Transverse colon (tissue), 4 donors: ENCODE measurements around the gene OXNAD1. TPM values are rescaled to one million over a fixed set of nuclear protein-coding genes. Genes with fewer than 3 reads are reported as not detected.

ENCODE experiments used
- DNase-seq: peaks from one replicate; pipeline ENCODE4 v3.0.0-alpha.2; 2019
- H3K27ac ChIP-seq, 4 donors: fragments of 200-600 bp; sonication (generic); 2 replicates each; pipeline ENCODE4 v1.5.1; 2016 to 2018; ENCODE audit warnings: inconsistent platforms in 4 of 4
- H3K27me3 ChIP-seq: fragments of 200-600 bp; sonication (generic); 2 replicates; pipeline ENCODE4 v1.5.1; 2017; ENCODE audit warnings: inconsistent platforms
- H3K36me3 ChIP-seq, 4 donors: fragments of 200-600 bp; sonication (generic); 2 replicates each; pipeline ENCODE4 v1.5.1; 2017 to 2019; ENCODE audit warnings: inconsistent platforms in 4 of 4
- H3K4me1 ChIP-seq, 4 donors: fragments of 200-600 bp; sonication (generic); 2 replicates each; pipeline ENCODE4 v1.5.1; 2017 to 2020; ENCODE audit warnings: inconsistent platforms in 4 of 4
- H3K4me3 ChIP-seq, 4 donors: fragments of 200-600 bp; sonication (generic); 1 replicate in 1 of 4; 2 replicates in 3 of 4; pipeline versions ENCODE4 v1.5.1 to v1.6.1; 2017 to 2019; ENCODE audit warnings: inconsistent platforms in 4 of 4
- H3K9me3 ChIP-seq, 2 donors: fragments of 200-600 bp; sonication (generic); 2 replicates each; pipeline ENCODE4 v1.5.1; 2017 to 2019; ENCODE audit warnings: inconsistent platforms in 2 of 2
- CTCF ChIP-seq, 5 experiments: fragments of 200-600 bp in 3 of 5; fragments of 450-650 bp in 2 of 5; sonication (generic) in 3 of 5; IDR thresholded peaks; 1 replicate in 2 of 5; 2 replicates in 3 of 5; pipeline ENCODE4 v1.5.1; 2016 to 2017; ENCODE audit warnings: antibody characterized with exemption in 5 of 5, inconsistent platforms in 3 of 5, mild to moderate bottlenecking in 2 of 5, moderate library complexity in 1 of 5
- EP300 ChIP-seq: sonication (generic); formaldehyde crosslinking; IDR thresholded peaks from one replicate; pipeline ENCODE4 v1.6.1; 2017; ENCODE audit warnings: antibody characterized with exemption, low read depth
- POLR2A ChIP-seq: fragments of 450-650 bp; IDR thresholded peaks from one replicate; pipeline ENCODE4 v1.6.1; 2016; ENCODE audit warnings: antibody characterized with exemption, mild to moderate bottlenecking, moderate library complexity
- POLR2AphosphoS5 ChIP-seq, 3 donors: sonication (generic); formaldehyde crosslinking; IDR thresholded peaks; one replicate each; pipeline ENCODE4 v1.6.1; 2016; ENCODE audit warnings: antibody characterized with exemption in 3 of 3
- WGBS, 2 donors: methylation state at CpG; one replicate each; pipeline ENCODE4 v1.1.5; 2018; ENCODE audit warnings: low coverage in 1 of 2; 5-methylcytosine and 5-hydroxymethylcytosine counted together
- in situ Hi-C, 4 donors: fragments of 200-750 bp; cut with MboI; loops; one replicate each; pipeline versions ENCODE4 v1.15.0 to v1.15.1; 2017; ENCODE audit warnings: low sequenced_read_pairs in 3 of 4, low pct_ligation_motif_present in 1 of 4, low pct_unique_long_range_greater_than_20kb in 1 of 4
- intact Hi-C: fragments of 100-400 bp; cut with DNase I; formaldehyde crosslinking; loops from one replicate; pipeline ENCODE4 v1.15.1; 2023; ENCODE audit warnings: low total_unique reads
- total RNA-seq, 4 donors: library from RNA; depleted of rRNA; stranded (reverse); fragments of >200 nt; gene quantifications; one replicate each; pipeline ENCODE4 v1.1.0, GENCODE V29; 2016

The OXNAD1 gene
- total RNA-seq, 4 donors from 2014 or later = 20.6 to 91.1 (median 40.0) TPM

GRCh38 chr3:16251316-16252085, 13.5 kb upstream of the OXNAD1 start:
- Histone ChIP-seq H3K27ac (no peak overlapping the region), H3K4me3 (no peak overlapping the region), H3K36me3 (no peaks in the 10 kb centered on the region), H3K9me3 (no peaks in the 10 kb centered on the region), H3K27me3 (no peaks in the 10 kb centered on the region), H3K4me1 (peaks cover 0 to 17% (median 0%) of the 10 kb centered on the region in 4 donors)
- WGBS, 2 donors = 75 to 88% methylated on average over 4 to 9 of the region's 9 CpGs
- no peak for TF ChIP-seq CTCF (IDR thresholded peaks at IDR 0.05)
- no peak for TF ChIP-seq EP300
- no peak for TF ChIP-seq POLR2A
- TF ChIP-seq POLR2AphosphoS5 (IDR thresholded peaks at IDR 0.05) = no peak
- intact Hi-C loops = no loop called here
- DNase-seq = no peak
- in situ Hi-C loops = loop anchor here in 2 of 4 donors (25.0 kb wide), 3 partner anchors 439 to 1039 kb away; partner anchors contain the start of gene CAPN7 (in 1 of the 2)

- in situ Hi-C loops (loop anchor here in 2 of 4 donors (25.0 kb wide), 3 partner anchors 440 to 1040 kb away; partner anchors contain the start of gene CAPN7 (in 1 of the 2)), intact Hi-C loops (no loop called here)
- H3K9me3 ChIP-seq = no peaks in the 10 kb centered on the region
- H3K27ac ChIP-seq = no peak overlapping the region
- no peak overlapping the region for H3K4me3 ChIP-seq
- no peaks in the 10 kb centered on the region for H3K27me3 ChIP-seq
- no peak for DNase-seq
- peaks cover 0 to 13% (median 0%) of the 10 kb centered on the region in 4 donors for H3K4me1 ChIP-seq
- 37 to 40% methylated on average over 6 to 7 of the region's 7 CpGs for WGBS, 2 donors
- H3K36me3 ChIP-seq = no peaks in the 10 kb centered on the region
- TF ChIP-seq POLR2AphosphoS5 (IDR thresholded peaks at IDR 0.05) (peak in 1 of 3 donors; percentile 11), POLR2A (no peak)
Measured at GRCh38 chr3:16252243-16252978, 12.6 kb upstream of the OXNAD1 start.

- no peaks in the 10 kb centered on the region for H3K9me3 ChIP-seq
- in situ Hi-C loops = loop anchor here in 2 of 4 donors (25.0 kb wide), 3 partner anchors 441 to 1041 kb away; partner anchors contain the start of gene CAPN7 (in 1 of the 2)
- no peak for DNase-seq
- no peaks in the 10 kb centered on the region for H3K27me3 ChIP-seq
- no peak for TF ChIP-seq CTCF (IDR thresholded peaks at IDR 0.05)
- no peak for TF ChIP-seq POLR2A
- no peak overlapping the region for H3K27ac ChIP-seq
- WGBS, 2 donors = 67 to 83% methylated on average over 2 of the region's 2 CpGs
- H3K4me3 ChIP-seq = no peak overlapping the region
- no peaks in the 10 kb centered on the region for H3K36me3 ChIP-seq
- H3K4me1 ChIP-seq = peaks cover 0 to 9% (median 0%) of the 10 kb centered on the region in 4 donors
- intact Hi-C loops = no loop called here
Measured at GRCh38 chr3:16252988-16253387, 12.0 kb upstream of the OXNAD1 start.

GRCh38 chr3:16253601-16254000, 11.4 kb upstream of the OXNAD1 start:
- TF ChIP-seq EP300 (no peak), POLR2AphosphoS5 (IDR thresholded peaks at IDR 0.05) (no peak), POLR2A (no peak), CTCF (IDR thresholded peaks at IDR 0.05) (no peak)
- in situ Hi-C loops (loop anchor here in 2 of 4 donors (25.0 kb wide), 3 partner anchors 441 to 1041 kb away; partner anchors contain the start of gene CAPN7 (in 1 of the 2)), intact Hi-C loops (no loop called here)
- H3K27me3 ChIP-seq = no peaks in the 10 kb centered on the region
- H3K4me1 ChIP-seq = peaks cover 0 to 9% (median 0%) of the 10 kb centered on the region in 4 donors
- H3K36me3 ChIP-seq = no peaks in the 10 kb centered on the region
- H3K9me3 ChIP-seq = no peaks in the 10 kb centered on the region
- H3K27ac ChIP-seq = no peak overlapping the region
- 89 to 90% methylated on average over 7 of the region's 7 CpGs for WGBS, 2 donors
- DNase-seq = peak; percentile 24
- H3K4me3 ChIP-seq = no peak overlapping the region
